Lower leg skin (tissue), 3 donors: ENCODE results near the gene ADAT3.

Experiments
- CTCF ChIP-seq, 3 donors: fragments of 450-650 bp; IDR thresholded peaks; one replicate each; pipeline ENCODE4 v1.5.1; 2016; ENCODE audit warnings: antibody characterized with exemption in 3 of 3, mild to moderate bottlenecking in 3 of 3, moderate library complexity in 2 of 3
- POLR2A ChIP-seq, 2 donors: fragments of 450-650 bp; IDR thresholded peaks; one replicate each; pipeline ENCODE4 v1.6.1; 2016 to 2017; ENCODE audit warnings: antibody characterized with exemption in 2 of 2, mild to moderate bottlenecking in 1 of 2, moderate library complexity in 1 of 2

- no peak for TF ChIP-seq CTCF (IDR thresholded peaks at IDR 0.05)
- no peak for TF ChIP-seq POLR2A (IDR thresholded peaks at IDR 0.05)
These were observed 9.7 kb downstream of the ADAT3 start for GRCh38 chr19:1914826-1915341.
